GM18519 (cell line): ENCODE measurements around the gene ADAM33.

ENCODE experiments used
- ATAC-seq: cut with Tn5 transposase; IDR thresholded peaks from one replicate; pipeline ENCODE4 v1.9.1; 2021; ENCODE audit warnings: mild to moderate bottlenecking, moderate library complexity; ENCODE audit not compliant: unreplicated experiment, low FRiP score

The ADAM33 gene

GRCh38 chr20:3681931-3682781, at the start of gene ADAM33:
ADAM33 (minus strand) TSS chr20:3682010; CDS start chr20:3682004, 6 bp downstream.
- ATAC-seq = no peak

GRCh38 chr20:3730803-3731672, 49.2 kb upstream of the ADAM33 start:
- ATAC-seq = no peak

GRCh38 chr20:3729811-3730540, 48.2 kb upstream of the ADAM33 start:
- no peak for ATAC-seq

- ATAC-seq = no peak
Measured at GRCh38 chr20:3729378-3729777, 47.6 kb upstream of the ADAM33 start.

- no peak for ATAC-seq
Measured at GRCh38 chr20:3728876-3729275, 47.1 kb upstream of the ADAM33 start.

GRCh38 chr20:3728354-3728753, 46.5 kb upstream of the ADAM33 start:
- ATAC-seq = no peak

- ATAC-seq = no peak
Measured at GRCh38 chr20:3727401-3728021, 45.7 kb upstream of the ADAM33 start.

- ATAC-seq = no peak
Measured at GRCh38 chr20:3724356-3724755, 42.5 kb upstream of the ADAM33 start.

GRCh38 chr20:3723284-3723683, 41.5 kb upstream of the ADAM33 start:
- no peak for ATAC-seq

- ATAC-seq = no peak
Measured at GRCh38 chr20:3721912-3722311, 40.1 kb upstream of the ADAM33 start.

- no peak for ATAC-seq
Measured at GRCh38 chr20:3720626-3721025, 38.8 kb upstream of the ADAM33 start.

- ATAC-seq = no peak
Measured at GRCh38 chr20:3720068-3720467, 38.3 kb upstream of the ADAM33 start.

- no peak for ATAC-seq
Measured at GRCh38 chr20:3719046-3719445, 37.2 kb upstream of the ADAM33 start.

- no peak for ATAC-seq
Measured at GRCh38 chr20:3716195-3716834, 34.5 kb upstream of the ADAM33 start.

GRCh38 chr20:3714092-3714491, 32.3 kb upstream of the ADAM33 start:
- ATAC-seq = no peak

- ATAC-seq = no peak
Measured at GRCh38 chr20:3712279-3712873, 30.6 kb upstream of the ADAM33 start, which contains the start of gene SIGLEC1. SIGLEC1 (minus strand) TSS chr20:3712600; CDS start chr20:3707128, 5,472 bp downstream.

- no peak for ATAC-seq
Measured at GRCh38 chr20:3711484-3711941, 29.7 kb upstream of the ADAM33 start.

- no peak for ATAC-seq
Measured at GRCh38 chr20:3710703-3711483, 29.1 kb upstream of the ADAM33 start.
